Epithelial cell of alveolus of lung (primary cell): ENCODE measurements around the gene OR2T35. TPM values are rescaled to one million over a fixed set of nuclear protein-coding genes. Genes with fewer than 3 reads are reported as not detected.

Experiments
- total RNA-seq: library from RNA; depleted of rRNA; stranded (reverse); fragments of >200 nt; gene quantifications from 2 replicates; pipeline ENCODE4 v1.2.1, GENCODE V29; 2015

OR2T35 gene
- not detected in 2 replicates for total RNA-seq

GRCh38 chr1:248645178-248645577 is at the start of gene OR2T35:
Gene OR2T35, minus strand, starts transcription at chr1:248645278. Its CDS starts 6,020 bp downstream, at chr1:248639258.

DNA sequence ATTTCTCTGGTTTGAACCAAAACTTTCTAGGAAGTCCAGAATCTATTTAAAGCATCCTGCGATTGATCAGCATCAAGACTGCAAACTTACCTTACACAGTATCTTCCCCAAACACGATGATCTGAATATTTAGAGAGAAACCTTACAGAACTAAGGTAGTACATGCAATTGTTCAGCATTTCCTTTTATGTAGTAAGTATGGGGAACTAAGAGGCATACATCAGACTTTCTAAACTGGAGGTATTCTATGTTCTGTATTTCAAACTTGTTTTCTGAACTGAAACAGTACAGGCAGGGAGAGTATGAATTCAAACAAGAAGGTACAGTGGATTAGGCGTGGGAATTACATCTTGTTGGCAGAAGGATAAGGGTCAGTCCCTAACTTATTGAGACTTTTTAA is 10.3 kb upstream of the OR2T35 start, which contains the start of gene OR2T27:
Gene OR2T27 (minus strand): TSS at position 175 of the 400 bp plus-strand sequence. CDS start 4,644 bp downstream, outside the sequence.

DNA sequence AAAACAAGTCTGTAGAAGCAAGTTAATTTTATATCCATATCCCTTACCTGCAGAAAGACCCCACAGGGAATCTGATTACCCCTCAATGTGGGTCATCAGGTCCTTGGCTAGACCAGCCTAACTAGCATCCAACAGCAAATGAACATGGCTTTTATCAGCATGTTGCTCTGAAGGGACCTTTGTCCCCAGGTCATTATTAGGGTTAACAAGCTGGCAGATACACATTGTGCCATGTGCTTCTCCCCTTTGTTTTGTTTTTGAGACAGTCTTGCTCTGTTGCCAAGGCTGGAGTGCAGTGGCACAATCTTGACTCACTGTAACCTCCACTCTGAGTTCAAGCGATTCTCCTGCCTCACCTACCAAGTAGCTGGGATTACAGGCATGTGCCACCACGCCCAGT is 10.1 kb downstream of the OR2T35 start, which contains the start of gene OR2T11:
Gene OR2T11 (minus strand): TSS at position 101 of the 400 bp plus-strand sequence. CDS start 7,963 bp downstream, outside the sequence.

DNA sequence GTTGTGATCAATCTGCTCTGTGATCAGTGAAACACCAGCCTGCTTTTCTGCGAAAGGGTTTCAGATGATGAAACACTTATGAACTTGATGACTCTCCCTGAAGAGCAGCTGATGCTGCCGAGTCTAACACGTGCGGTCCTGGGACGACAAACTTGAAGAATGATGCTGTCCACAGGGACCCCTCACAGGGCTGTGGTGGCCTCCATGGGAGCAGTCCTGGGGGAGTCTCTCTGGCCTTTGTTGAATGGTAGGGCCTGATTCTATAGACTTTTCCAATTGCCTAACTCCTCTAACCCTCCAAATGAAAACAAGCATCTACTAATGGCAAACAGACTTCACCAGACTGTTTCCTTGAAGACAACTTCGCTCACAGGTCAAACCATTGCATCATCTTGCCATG is 47.5 kb downstream of the OR2T35 start, which contains the start of gene OR2T10:
Gene OR2T10 (minus strand): TSS at position 112 of the 400 bp plus-strand sequence. CDS start 3,932 bp downstream, outside the sequence.

Other genes starting within 250 kb of the OR2T35 start
- not detected in 2 replicates for gene OR2T1, start 242.2 kb downstream of the OR2T35 start, total RNA-seq
- not detected in 2 replicates for gene OR2T2, start 199.6 kb downstream of the OR2T35 start, total RNA-seq
- not detected in 2 replicates for gene OR2T3, start 171.9 kb downstream of the OR2T35 start, total RNA-seq
- not detected in 2 replicates for gene OR2T5, start 156.7 kb downstream of the OR2T35 start, total RNA-seq
- not detected in 2 replicates for gene OR2G6, start 137.2 kb downstream of the OR2T35 start, total RNA-seq
- not detected in 2 replicates for gene OR2T29, start 82.5 kb downstream of the OR2T35 start, total RNA-seq
- not detected in 2 replicates for gene OR2T34, start 70.5 kb downstream of the OR2T35 start, total RNA-seq
- not detected in 2 replicates for gene OR2T10, start 47.6 kb downstream of the OR2T35 start, total RNA-seq
- gene OR2T11, start 10.2 kb downstream of the OR2T35 start, total RNA-seq, result not detected in 2 replicates
- gene OR2T27, start 10.2 kb upstream of the OR2T35 start, total RNA-seq, result not detected in 2 replicates
- not detected in 2 replicates for gene OR14I1, start 57.5 kb upstream of the OR2T35 start, total RNA-seq
- gene LYPD8, start 110.5 kb upstream of the OR2T35 start, total RNA-seq, result not detected in 2 replicates
- gene SH3BP5L, start 180.6 kb upstream of the OR2T35 start, total RNA-seq, result 18.5 and 26.3 TPM in 2 replicates
- 22.2 and 23.7 TPM in 2 replicates for gene ZNF672, start 192.9 kb upstream of the OR2T35 start, total RNA-seq
- gene ZNF692, start 213.8 kb upstream of the OR2T35 start, total RNA-seq, result 5.2 and 10.8 TPM in 2 replicates